ENCODE data around the gene ADARB2. TPM values are rescaled to one million over a fixed set of nuclear protein-coding genes. Genes with fewer than 3 reads are reported as not detected.
A peak's percentile ranks its signal among the peaks of the same experiment; 100 is the strongest.

Gene ADARB2
- total RNA-seq, 4 donors from 2014 or later: 2.3 to 3.7 (median 2.6) TPM

- no peaks in the 10 kb centered on the region for H3K4me1 ChIP-seq
- H3K36me3 ChIP-seq: no peaks in the 10 kb centered on the region
- H3K9me3 ChIP-seq: no peaks in the 10 kb centered on the region
- no peak overlapping the region for H3K27ac ChIP-seq (replicated peaks in 1 of 4)
- no peak for DNase-seq (ENCODE audit: extremely low spot score)
- H3K27me3 ChIP-seq: peaks cover 0 to 11% (median 0%) of the 10 kb centered on the region in 4 donors
- no peak for TF ChIP-seq CTCF (IDR thresholded peaks at IDR 0.05)
- no peak for TF ChIP-seq POLR2A (IDR thresholded peaks at IDR 0.05; ENCODE audit: low read depth)
- TF ChIP-seq POLR2AphosphoS5 (IDR thresholded peaks at IDR 0.05): no peak
- no peak for TF ChIP-seq EP300 (IDR thresholded peaks at IDR 0.05)
- WGBS: 76% methylated on average over 14 of the region's 14 CpGs
- H3K4me3 ChIP-seq: no peak overlapping the region
- intact Hi-C loops (cut with DNase I): no loop called here
Observed at GRCh38 chr10:1486841-1487687, 250.3 kb downstream of the ADARB2 start.

- no peaks in the 10 kb centered on the region for H3K36me3 ChIP-seq
- no peaks in the 10 kb centered on the region for H3K9me3 ChIP-seq
- TF ChIP-seq POLR2AphosphoS5 (IDR thresholded peaks at IDR 0.05) (no peak), CTCF (IDR thresholded peaks at IDR 0.05) (no peak), EP300 (IDR thresholded peaks at IDR 0.05) (no peak), POLR2A (IDR thresholded peaks at IDR 0.05; ENCODE audit: low read depth) (no peak)
- H3K4me3 ChIP-seq: no peak overlapping the region
- H3K27ac ChIP-seq (replicated peaks in 1 of 4): no peak overlapping the region
- intact Hi-C loops (cut with DNase I): no loop called here
- DNase-seq (ENCODE audit: extremely low spot score): no peak
- whole genome bisulfite sequencing: 91% methylated on average over 10 of the region's 12 CpGs
- peaks cover 0 to 11% (median 0%) of the 10 kb centered on the region in 4 donors for H3K27me3 ChIP-seq
- H3K4me1 ChIP-seq: no peaks in the 10 kb centered on the region
Observed at GRCh38 chr10:1485357-1485756, 252.0 kb downstream of the ADARB2 start.

GRCh38 chr10:1483826-1484225 is 253.5 kb downstream of the ADARB2 start:
- H3K36me3 ChIP-seq: no peaks in the 10 kb centered on the region
- H3K9me3 ChIP-seq: no peaks in the 10 kb centered on the region
- H3K4me1 ChIP-seq: no peaks in the 10 kb centered on the region
- no peak overlapping the region for H3K4me3 ChIP-seq
- 44% methylated on average over 7 of the region's 7 CpGs for WGBS
- TF ChIP-seq POLR2A (IDR thresholded peaks at IDR 0.05; ENCODE audit: low read depth) (no peak), POLR2AphosphoS5 (IDR thresholded peaks at IDR 0.05) (no peak), EP300 (IDR thresholded peaks at IDR 0.05) (no peak), CTCF (IDR thresholded peaks at IDR 0.05) (no peak)
- H3K27me3 ChIP-seq: peaks cover 0 to 19% (median 0%) of the 10 kb centered on the region in 4 donors
- intact Hi-C loops (cut with DNase I): no loop called here
- no peak overlapping the region for H3K27ac ChIP-seq (replicated peaks in 1 of 4)
- no peak for DNase-seq (ENCODE audit: extremely low spot score)

- 39% methylated on average over 10 of the region's 10 CpGs for WGBS
- DNase-seq (ENCODE audit: extremely low spot score): peak; percentile 19
Observed at GRCh38 chr10:1483246-1483645, 254.1 kb downstream of the ADARB2 start.

GRCh38 chr10:1477578-1477977 is 259.7 kb downstream of the ADARB2 start:
- Histone ChIP-seq H3K4me3 (no peak overlapping the region), H3K27ac (replicated peaks in 1 of 4) (no peak overlapping the region), H3K9me3 (no peaks in the 10 kb centered on the region), H3K27me3 (peaks cover 0 to 38% (median 0%) of the 10 kb centered on the region in 4 donors), H3K36me3 (no peaks in the 10 kb centered on the region), H3K4me1 (no peaks in the 10 kb centered on the region)
- TF ChIP-seq CTCF (IDR thresholded peaks at IDR 0.05) (no peak), EP300 (IDR thresholded peaks at IDR 0.05) (no peak), POLR2AphosphoS5 (IDR thresholded peaks at IDR 0.05) (no peak)
- peak; percentile 74 for DNase-seq (ENCODE audit: extremely low spot score)
- intact Hi-C loops (cut with DNase I): no loop called here
- WGBS: 93% methylated on average over 7 of the region's 9 CpGs

More at GRCh38 chr10:1483246-1483645, 254.1 kb downstream of the ADARB2 start:
- Histone ChIP-seq H3K27me3 (peaks cover 0 to 25% (median 0%) of the 10 kb centered on the region in 4 donors), H3K4me1 (no peaks in the 10 kb centered on the region), H3K9me3 (no peaks in the 10 kb centered on the region), H3K4me3 (no peak overlapping the region), H3K36me3 (no peaks in the 10 kb centered on the region), H3K27ac (replicated peaks in 1 of 4) (no peak overlapping the region)
- TF ChIP-seq POLR2AphosphoS5 (IDR thresholded peaks at IDR 0.05): no peak
- intact Hi-C loops (cut with DNase I): no loop called here

All from esophagus muscularis mucosa (tissue), 4 donors.